A673 (cell line): ENCODE data around the gene ZBTB38. TPM values are rescaled to one million over a fixed set of nuclear protein-coding genes. Genes with fewer than 3 reads are reported as not detected.

Source experiments
- BruUV-seq: library from RNA; stranded (reverse); fragments of 400-500 nt; replicated peaks from 2 replicates; lab custom pipeline; 2021; lab: Mats Ljungman, UMichigan
- CTCF ChIA-PET: fragments of 300-600 bp; sonication (Branson Sonifier 250); formaldehyde crosslinking; loops from one replicate; lab custom pipeline; 2022; ENCODE audit warnings: antibody characterized with exemption; lab: Charles Lee
- POLR2A ChIA-PET: fragments of 300-600 bp; sonication (Branson Sonifier 250); formaldehyde crosslinking; loops from one replicate; lab custom pipeline; 2022; ENCODE audit warnings: antibody characterized with exemption; ENCODE audit not compliant: low non-redundant PET; lab: Charles Lee
- DNase-seq: peaks from one replicate; pipeline ENCODE4 v3.0.0-alpha.2; 2015; ENCODE audit warnings: low spot score
- H3K27ac ChIP-seq: fragments of 200-600 bp; sonication (generic); 2 replicates; pipeline ENCODE4 v1.5.1; 2016; ENCODE audit warnings: mixed run types, low read depth, mild to moderate bottlenecking, mixed read lengths, antibody characterized with exemption, low read length; ENCODE audit not compliant: poor library complexity, severe bottlenecking
- H3K27me3 ChIP-seq: fragments of 200-600 bp; sonication (generic); replicated peaks from 2 replicates; pipeline ENCODE4 v1.6.1; 2017; ENCODE audit warnings: mixed run types, low read depth, mild to moderate bottlenecking, mixed read lengths, antibody characterized with exemption, low read length; ENCODE audit not compliant: insufficient read depth, poor library complexity
- H3K36me3 ChIP-seq: fragments of 200-600 bp; sonication (generic); 2 replicates; pipeline ENCODE4 v1.6.1; 2016; ENCODE audit warnings: mixed run types, mild to moderate bottlenecking, mixed read lengths, antibody characterized with exemption, low read length; ENCODE audit not compliant: insufficient read depth, poor library complexity, severe bottlenecking
- H3K4me1 ChIP-seq: fragments of 200-600 bp; sonication (generic); 2 replicates; pipeline ENCODE4 v1.6.1; 2017; ENCODE audit warnings: mixed run types, mild to moderate bottlenecking, mixed read lengths, antibody characterized with exemption, low read length; ENCODE audit not compliant: insufficient read depth, poor library complexity, severe bottlenecking
- H3K4me3 ChIP-seq: fragments of 200-600 bp; sonication (generic); 2 replicates; pipeline ENCODE4 v1.5.1; 2016; ENCODE audit warnings: low read depth, mixed run types, mild to moderate bottlenecking, mixed read lengths, low read length; ENCODE audit not compliant: poor library complexity, severe bottlenecking
- H3K9me3 ChIP-seq: fragments of 200-600 bp; sonication (generic); 2 replicates; pipeline ENCODE4 v1.6.1; 2016; ENCODE audit warnings: mixed run types, low read depth, mild to moderate bottlenecking, mixed read lengths, antibody characterized with exemption, low read length; ENCODE audit not compliant: poor library complexity, severe bottlenecking
- CTCF ChIP-seq: fragments of 300-800, 200-600 bp; sonication (generic); conservative IDR thresholded peaks from 2 replicates; pipeline ENCODE4 v1.5.1; 2017; ENCODE audit warnings: low read depth, mild to moderate bottlenecking, antibody characterized with exemption, low read length, moderate library complexity, mixed read lengths
- EZH2 ChIP-seq: fragments of 200-600 bp; sonication (generic); IDR thresholded peaks from 2 replicates; pipeline ENCODE4 v1.6.1; 2017; ENCODE audit warnings: borderline replicate concordance, low read depth, mild to moderate bottlenecking, mixed read lengths, antibody characterized with exemption, low read length; ENCODE audit not compliant: poor library complexity, severe bottlenecking
- intact Hi-C: fragments of 100-400 bp; cut with micrococcal nuclease; formaldehyde crosslinking; loops from one replicate; pipeline ENCODE4 v1.10.0; 2022; ENCODE audit not compliant: unreplicated experiment
- total RNA-seq: library from RNA; stranded (reverse); gene quantifications from 2 replicates; pipeline ENCODE4 v1.2.3, GENCODE V29; 2021

The ZBTB38 gene
- total RNA-seq, 1 experiment from 2014 or later: 23.7 TPM

GRCh38 chr3:141341536-141341935 is 26.8 kb upstream of the ZBTB38 start:
- Histone ChIP-seq H3K4me1 (no peaks in the 10 kb centered on the region), H3K27ac (no peak overlapping the region), H3K36me3 (no peaks in the 10 kb centered on the region), H3K9me3 (no peaks in the 10 kb centered on the region), H3K4me3 (no peak overlapping the region), H3K27me3 (no peaks in the 10 kb centered on the region)
- intact Hi-C loops: no loop called here
- TF ChIP-seq CTCF (no peak), EZH2 (no peak)
- no TSS peak for BruUV-seq
- CTCF ChIA-PET: no interaction called here
- POLR2A ChIA-PET: no interaction called here
- no peak for DNase-seq

GRCh38 chr3:141342386-141342785 is 25.9 kb upstream of the ZBTB38 start:
- DNase-seq: no peak
- Histone ChIP-seq H3K9me3 (no peaks in the 10 kb centered on the region), H3K27ac (no peak overlapping the region), H3K27me3 (no peaks in the 10 kb centered on the region), H3K4me1 (no peaks in the 10 kb centered on the region), H3K36me3 (no peaks in the 10 kb centered on the region), H3K4me3 (no peak overlapping the region)
- ChIA-PET POLR2A (no interaction called here), CTCF (interaction anchor here (1.0 kb wide), 1 partner anchor 109 kb away, joined by 5 read pairs; no protein-coding TSS in a partner anchor)
- no TSS peak for BruUV-seq
- intact Hi-C loops: no loop called here
- TF ChIP-seq CTCF (no peak), EZH2 (no peak)

GRCh38 chr3:141343077-141343476 is 25.2 kb upstream of the ZBTB38 start:
- CTCF ChIA-PET: interaction anchor here (1.0 kb wide), 1 partner anchor 109 kb away, joined by 5 read pairs; no protein-coding TSS in a partner anchor
- Histone ChIP-seq H3K4me1 (no peaks in the 10 kb centered on the region), H3K4me3 (no peak overlapping the region), H3K36me3 (no peaks in the 10 kb centered on the region), H3K27ac (no peak overlapping the region), H3K27me3 (no peaks in the 10 kb centered on the region), H3K9me3 (no peaks in the 10 kb centered on the region)
- no peak for DNase-seq
- TF ChIP-seq EZH2: no peak
- no peak for TF ChIP-seq CTCF
- POLR2A ChIA-PET: no interaction called here
- BruUV-seq: no TSS peak
- intact Hi-C loops: no loop called here
